Duodenal mucosa (tissue), 2 donors: ENCODE data around the gene ARMC6.
"Not testable (repeated sequence)": the region's sequence is repeated elsewhere in the genome, so short reads cannot be mapped to it uniquely, and the experiment has no call there.

Experiments
- H3K27ac ChIP-seq: one replicate; pipeline ENCODE4 v1.7.0; 2013; ENCODE audit warnings: low read depth, low read length
- H3K27me3 ChIP-seq, 2 donors: one replicate each; pipeline ENCODE4 v1.7.0; 2013; ENCODE audit warnings: low read length in 2 of 2, control low read depth in 1 of 2; ENCODE audit not compliant: insufficient read depth in 2 of 2, control insufficient read depth in 1 of 2
- H3K36me3 ChIP-seq, 2 donors: one replicate each; pipeline ENCODE4 v1.7.0; 2013; ENCODE audit warnings: low read length in 2 of 2, control low read depth in 1 of 2; ENCODE audit not compliant: insufficient read depth in 2 of 2, control insufficient read depth in 1 of 2
- H3K4me1 ChIP-seq, 2 donors: one replicate each; pipeline ENCODE4 v1.7.0; 2013; ENCODE audit warnings: low read length in 2 of 2, control low read depth in 1 of 2; ENCODE audit not compliant: insufficient read depth in 2 of 2, control insufficient read depth in 1 of 2
- H3K4me3 ChIP-seq, 2 donors: one replicate each; pipeline ENCODE4 v1.7.0; 2013; ENCODE audit warnings: low read length in 2 of 2, low read depth in 1 of 2
- H3K9ac ChIP-seq, 2 donors: one replicate each; pipeline ENCODE4 v1.7.0; 2013; ENCODE audit warnings: low read length in 2 of 2, low read depth in 1 of 2
- H3K9me3 ChIP-seq, 2 donors: one replicate each; pipeline ENCODE4 v1.7.0; 2013; ENCODE audit warnings: low read length in 2 of 2, control low read depth in 1 of 2; ENCODE audit not compliant: control insufficient read depth in 1 of 2

The ARMC6 gene

DNA sequence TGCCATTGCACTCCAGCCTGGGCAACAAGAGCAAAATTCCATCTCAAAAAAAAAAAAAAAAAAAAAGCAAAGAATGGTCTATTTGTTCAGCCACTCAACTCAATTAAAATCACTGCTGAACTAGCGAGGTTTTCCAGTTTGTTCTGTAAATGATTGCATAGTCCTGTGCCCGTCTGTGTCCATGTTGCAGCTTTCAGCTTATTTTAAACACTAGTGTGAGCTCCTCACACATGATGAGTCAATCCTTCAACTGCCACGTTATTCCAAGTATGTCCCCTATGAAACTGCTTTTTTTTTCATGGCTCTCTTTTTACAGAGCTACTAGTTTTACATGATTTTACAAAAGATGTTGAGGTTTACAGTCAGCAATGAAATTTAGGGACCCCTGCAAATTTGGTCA, 12.3 kb upstream of the ARMC6 start:
- Histone ChIP-seq H3K4me1 (no peaks in the 10 kb centered on the region), H3K9ac (no peak overlapping the region), H3K36me3 (peaks cover 38 to 64% of the 10 kb centered on the region in 2 donors), H3K4me3 (no peak overlapping the region), H3K27ac (no peak overlapping the region), H3K9me3 (no peaks in the 10 kb centered on the region), H3K27me3 (no peaks in the 10 kb centered on the region)

- Histone ChIP-seq H3K4me1 (no peaks in the 10 kb centered on the region), H3K9ac (no peak overlapping the region), H3K36me3 (peaks cover 40 to 63% of the 10 kb centered on the region in 2 donors), H3K9me3 (no peaks in the 10 kb centered on the region), H3K27ac (no peak overlapping the region), H3K4me3 (no peak overlapping the region), H3K27me3 (no peaks in the 10 kb centered on the region)
These were observed 10.9 kb upstream of the ARMC6 start for GRCh38 chr19:19022380-19022961.

DNA sequence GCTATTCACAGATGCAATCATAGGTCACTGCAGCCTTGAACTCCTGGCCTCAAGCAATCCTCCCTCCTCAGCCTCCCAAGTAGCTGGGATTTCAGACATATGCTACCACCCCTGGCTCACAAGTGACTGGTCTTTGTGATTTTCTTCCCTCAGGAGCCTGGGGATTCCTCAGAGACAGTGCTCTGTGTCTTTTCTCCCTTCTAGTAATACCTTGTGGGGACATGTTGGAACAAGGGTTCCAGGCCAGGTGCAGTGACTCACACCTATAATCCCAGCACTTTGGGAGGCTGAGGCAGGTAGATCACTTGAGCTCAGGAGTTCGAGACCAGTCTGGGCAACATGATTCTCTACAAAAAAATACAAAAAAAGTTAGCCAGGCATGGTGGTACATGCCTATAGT, 10.0 kb upstream of the ARMC6 start:
- not testable (repeated sequence) for H3K27me3 ChIP-seq, H3K9ac ChIP-seq, H3K4me3 ChIP-seq, H3K4me1 ChIP-seq, H3K9me3 ChIP-seq, H3K27ac ChIP-seq
- H3K36me3 ChIP-seq = peaks cover 42 to 64% of the 10 kb centered on the region in 2 donors

- Histone ChIP-seq H3K36me3 (peaks cover 37 to 72% of the 10 kb centered on the region in 2 donors), H3K27ac (no peak overlapping the region), H3K4me1 (no peaks in the 10 kb centered on the region), H3K9ac (no peak overlapping the region), H3K4me3 (no peak overlapping the region), H3K9me3 (no peaks in the 10 kb centered on the region), H3K27me3 (no peaks in the 10 kb centered on the region)
These were observed 7.5 kb upstream of the ARMC6 start for GRCh38 chr19:19025861-19026260.

DNA sequence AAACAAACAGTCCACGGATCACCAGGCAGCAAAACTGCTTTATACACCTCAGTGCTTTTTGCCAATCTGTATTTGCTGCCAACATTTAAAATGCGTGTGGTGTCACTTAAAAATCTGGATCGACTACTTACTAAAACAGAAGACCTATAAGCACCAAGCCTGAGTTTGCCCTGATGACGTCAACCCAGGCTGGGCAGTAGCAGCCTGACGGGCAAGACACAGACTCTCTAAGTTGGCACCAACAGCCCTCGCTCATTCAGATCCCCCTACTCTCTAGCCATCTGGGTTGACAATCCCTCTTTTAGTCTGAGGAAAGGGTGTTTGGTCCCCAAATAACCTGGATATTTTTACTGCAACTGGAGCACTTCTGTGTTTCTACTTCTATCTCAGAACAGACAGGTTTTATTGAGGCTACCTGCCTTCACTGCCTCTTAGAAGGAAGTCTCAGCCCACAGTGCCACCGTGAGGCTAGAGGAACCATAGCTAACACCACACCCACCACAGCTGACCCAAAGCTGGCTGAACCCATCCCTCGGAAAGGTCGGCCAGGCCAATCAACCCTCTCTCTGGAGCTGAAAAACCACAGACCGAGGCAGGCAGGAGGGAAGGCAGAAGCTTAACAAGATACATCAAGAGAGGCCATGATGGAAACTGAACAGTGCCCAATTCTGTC, 7.0 kb upstream of the ARMC6 start:
- H3K9ac ChIP-seq = no peak overlapping the region

GRCh38 chr19:19027228-19027627, 6.2 kb upstream of the ARMC6 start:
- H3K4me1 ChIP-seq = peaks cover under 1 to 4% of the 10 kb centered on the region in 2 donors
- H3K9me3 ChIP-seq = no peaks in the 10 kb centered on the region
- peaks cover 36 to 70% of the 10 kb centered on the region in 2 donors for H3K36me3 ChIP-seq
- H3K4me3 ChIP-seq = no peak overlapping the region
- H3K9ac ChIP-seq = no peak overlapping the region
- H3K27ac ChIP-seq = no peak overlapping the region
- no peaks in the 10 kb centered on the region for H3K27me3 ChIP-seq

More for the DNA sequence above, 7.0 kb upstream of the ARMC6 start:
- Histone ChIP-seq H3K4me3 (no peak overlapping the region), H3K9me3 (no peaks in the 10 kb centered on the region), H3K27me3 (no peaks in the 10 kb centered on the region), H3K4me1 (no peaks in the 10 kb centered on the region), H3K36me3 (peaks cover 37 to 73% of the 10 kb centered on the region in 2 donors), H3K27ac (no peak overlapping the region)

DNA sequence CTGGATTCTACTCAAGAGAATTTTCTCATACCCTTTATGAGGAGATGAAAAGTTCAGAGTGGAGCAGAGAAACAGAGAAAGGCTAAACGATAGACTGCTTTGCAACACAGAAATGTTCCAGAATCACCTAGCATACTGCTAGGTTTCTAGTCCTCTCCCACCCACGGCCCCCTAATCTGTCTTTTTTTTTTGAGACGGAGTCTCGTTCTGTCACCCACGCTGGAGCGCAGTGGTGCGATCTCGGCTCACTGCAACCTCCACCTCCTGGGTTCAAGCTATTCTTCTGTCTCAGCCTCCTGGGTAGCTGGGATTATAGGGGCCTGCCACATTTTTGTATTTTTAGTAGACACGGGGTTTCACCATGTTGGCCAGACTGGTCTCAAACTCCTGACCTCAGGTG, 4.9 kb upstream of the ARMC6 start:
- Histone ChIP-seq H3K27ac (no peak overlapping the region), H3K4me1 (peaks cover 5 to 9% of the 10 kb centered on the region in 2 donors), H3K27me3 (no peaks in the 10 kb centered on the region), H3K36me3 (peaks cover 25 to 57% of the 10 kb centered on the region in 2 donors), H3K9ac (no peak overlapping the region), H3K9me3 (no peaks in the 10 kb centered on the region), H3K4me3 (no peak overlapping the region)

DNA sequence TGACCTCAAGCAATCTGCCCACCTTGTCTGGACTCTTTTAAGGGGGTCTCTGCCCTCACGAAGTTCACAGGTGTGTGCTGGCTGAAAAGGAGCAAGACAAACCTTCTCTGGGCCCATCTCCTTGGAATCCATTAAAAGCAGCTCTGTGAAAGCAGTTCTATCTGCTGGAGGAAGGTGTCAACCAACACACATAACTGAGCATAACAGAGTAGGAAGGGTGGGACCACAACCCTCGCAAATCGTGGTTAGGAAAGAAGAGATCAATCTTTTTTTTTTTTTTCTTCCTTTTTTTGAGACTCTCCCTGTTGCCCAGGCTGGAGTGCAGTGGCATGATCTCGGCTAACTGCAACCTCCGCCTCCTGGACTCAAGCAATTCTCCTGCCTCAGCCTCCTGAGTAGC, 1.5 kb upstream of the ARMC6 start:
- H3K9me3 ChIP-seq = no peaks in the 10 kb centered on the region
- H3K36me3 ChIP-seq = peaks cover 10 to 29% of the 10 kb centered on the region in 2 donors
- H3K27ac ChIP-seq = no peak overlapping the region
- H3K4me3 ChIP-seq = no peak overlapping the region
- peaks cover 5 to 19% of the 10 kb centered on the region in 2 donors for H3K4me1 ChIP-seq
- H3K27me3 ChIP-seq = no peaks in the 10 kb centered on the region
- peak overlapping the region in 1 of 2 donors; percentile 85 for H3K9ac ChIP-seq

DNA sequence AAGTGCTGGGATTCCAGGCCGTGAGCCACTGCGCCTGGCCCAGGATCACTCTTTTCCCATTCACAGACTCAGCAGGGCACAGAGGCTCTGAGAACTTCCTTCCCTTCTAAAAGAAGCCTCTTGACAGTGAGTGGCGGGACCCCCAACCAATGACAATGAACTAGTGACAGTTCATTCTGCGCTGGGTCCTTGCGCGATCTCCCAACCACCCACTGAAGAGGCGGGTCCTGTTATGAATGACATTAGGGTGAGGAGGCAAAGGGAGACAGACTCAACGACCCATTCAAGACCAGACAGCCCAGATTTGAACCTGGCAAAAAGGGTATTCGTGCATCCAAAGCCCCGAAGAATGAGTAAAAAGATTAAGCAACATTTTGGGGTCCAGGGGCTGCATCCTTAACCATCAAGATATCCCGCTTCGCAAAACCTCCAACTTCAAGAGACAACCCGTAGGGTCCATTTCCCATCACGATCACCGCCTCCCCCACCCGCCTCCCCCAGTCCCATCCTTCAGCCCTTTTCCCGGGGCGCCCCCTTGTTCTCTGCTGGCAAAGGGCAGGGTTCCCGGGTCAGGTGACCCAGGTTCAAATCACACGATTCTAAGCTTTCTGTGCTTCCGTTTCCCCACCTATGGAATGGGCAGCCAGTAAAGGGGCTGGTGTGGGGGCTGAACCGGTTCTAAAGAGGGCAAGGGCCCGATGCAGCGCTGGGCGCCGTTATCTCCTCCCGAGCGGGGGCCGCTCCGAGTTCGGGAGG, 805 bp upstream of the ARMC6 start:
- Histone ChIP-seq H3K9me3 (no peaks in the 10 kb centered on the region), H3K27ac (peak overlapping the region; percentile 56), H3K27me3 (no peaks in the 10 kb centered on the region), H3K4me1 (peaks cover 5 to 19% of the 10 kb centered on the region in 2 donors), H3K9ac (peak overlapping the region; percentile 66 to 85), H3K36me3 (peaks cover 7 to 26% of the 10 kb centered on the region in 2 donors), H3K4me3 (peak overlapping the region; percentile 77 to 90)

DNA sequence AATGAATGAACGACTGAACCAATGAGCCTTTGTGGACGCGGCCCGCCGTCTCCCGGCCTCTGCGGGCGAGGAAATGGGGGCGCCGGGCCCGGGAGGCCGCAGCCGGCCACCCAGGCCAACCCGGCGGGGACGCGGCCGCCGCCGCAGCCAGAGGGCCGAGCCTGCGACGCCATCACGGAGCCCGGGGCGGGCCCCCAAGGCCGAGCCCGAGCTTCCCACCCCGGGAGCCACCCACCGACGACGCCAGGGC, 302 bp upstream of the ARMC6 start:
- H3K9ac ChIP-seq = peak overlapping the region; percentile 66 to 85
- H3K27ac ChIP-seq = peak overlapping the region; percentile 56
- H3K4me1 ChIP-seq = peaks cover 5 to 19% of the 10 kb centered on the region in 2 donors
- H3K4me3 ChIP-seq = peak overlapping the region; percentile 77 to 90
- H3K27me3 ChIP-seq = no peaks in the 10 kb centered on the region
- no peaks in the 10 kb centered on the region for H3K9me3 ChIP-seq
- peaks cover 4 to 24% of the 10 kb centered on the region in 2 donors for H3K36me3 ChIP-seq
